H9 (cell line): ENCODE data around the gene RNF26. TPM values are rescaled to one million over a fixed set of nuclear protein-coding genes. Genes with fewer than 3 reads are reported as not detected.

ENCODE experiments used
- DNase-seq: peaks from one replicate; pipeline ENCODE4 v3.0.0-alpha.2; 2017
- H2AFZ ChIP-seq: one replicate; pipeline ENCODE4 v1.6.1; 2013; ENCODE audit warnings: mild to moderate bottlenecking, low read length, control low read depth, moderate library complexity
- H2AK5ac ChIP-seq: 2 replicates; pipeline ENCODE4 v1.6.1; 2013; ENCODE audit warnings: low read length, control low read depth, mixed read lengths; ENCODE audit not compliant: insufficient read length
- H2BK120ac ChIP-seq: one replicate; pipeline ENCODE4 v1.6.1; 2013; ENCODE audit warnings: low read depth, mild to moderate bottlenecking, low read length, control low read depth, inconsistent platforms; ENCODE audit not compliant: poor library complexity, severe bottlenecking
- H2BK12ac ChIP-seq: 2 replicates; pipeline ENCODE4 v1.6.1; 2013; ENCODE audit warnings: low read length, control low read depth, mixed read lengths, low read depth; ENCODE audit not compliant: insufficient read length
- H2BK15ac ChIP-seq: 2 replicates; pipeline ENCODE4 v1.6.1; 2013; ENCODE audit warnings: low read depth, low read length, control low read depth
- H2BK20ac ChIP-seq: one replicate; pipeline ENCODE4 v1.6.1; 2013; ENCODE audit warnings: low read depth, mild to moderate bottlenecking, low read length, control low read depth, inconsistent platforms; ENCODE audit not compliant: poor library complexity, severe bottlenecking
- H2BK5ac ChIP-seq: 2 replicates; pipeline ENCODE4 v1.6.1; 2013; ENCODE audit warnings: low read length, control low read depth, mixed read lengths; ENCODE audit not compliant: insufficient read length
- H3K14ac ChIP-seq: 2 replicates; pipeline ENCODE4 v1.6.1; 2013; ENCODE audit warnings: low read length, control low read depth; ENCODE audit not compliant: insufficient read depth
- H3K18ac ChIP-seq: 2 replicates; pipeline ENCODE4 v1.6.1; 2013; ENCODE audit warnings: low read depth, mild to moderate bottlenecking, mixed read lengths, low read length, control low read depth; ENCODE audit not compliant: insufficient read length
- H3K23ac ChIP-seq: 2 replicates; pipeline ENCODE4 v1.6.1; 2013; ENCODE audit warnings: low read length, control low read depth, mixed read lengths, low read depth; ENCODE audit not compliant: insufficient read length
- H3K23me2 ChIP-seq: 2 replicates; pipeline ENCODE4 v1.6.1; 2013; ENCODE audit warnings: low read depth, mild to moderate bottlenecking, mixed read lengths, low read length, control low read depth; ENCODE audit not compliant: insufficient read length, poor library complexity, severe bottlenecking
- H3K27ac ChIP-seq: 2 replicates; pipeline ENCODE4 v1.5.1; 2013; ENCODE audit warnings: low read length, control low read depth, mixed read lengths, low read depth; ENCODE audit not compliant: insufficient read length
- H3K27me3 ChIP-seq: 2 replicates; pipeline ENCODE4 v1.6.1; 2013; ENCODE audit warnings: low read length, control low read depth, inconsistent platforms; ENCODE audit not compliant: insufficient read depth
- H3K4ac ChIP-seq: 2 replicates; pipeline ENCODE4 v1.6.1; 2013; ENCODE audit warnings: low read depth, mild to moderate bottlenecking, control low read depth, inconsistent platforms, low read length, moderate library complexity
- H3K4me1 ChIP-seq: 2 replicates; pipeline ENCODE4 v1.6.1; 2013; ENCODE audit warnings: low read length, control low read depth, inconsistent platforms; ENCODE audit not compliant: insufficient read depth
- H3K4me2 ChIP-seq: 2 replicates; pipeline ENCODE4 v1.6.1; 2013; ENCODE audit warnings: low read length, control low read depth, mixed read lengths; ENCODE audit not compliant: insufficient read length, insufficient read depth
- H3K56ac ChIP-seq: 2 replicates; pipeline ENCODE4 v1.6.1; 2013; ENCODE audit warnings: low read depth, mild to moderate bottlenecking, mixed read lengths, low read length, control low read depth; ENCODE audit not compliant: insufficient read length
- H3K79me1 ChIP-seq: 2 replicates; pipeline ENCODE4 v1.6.1; 2013; ENCODE audit warnings: low read depth, mild to moderate bottlenecking, moderate library complexity, low read length, control low read depth, inconsistent platforms; ENCODE audit not compliant: insufficient read depth, poor library complexity, severe bottlenecking
- H3K79me2 ChIP-seq: 2 replicates; pipeline ENCODE4 v1.6.1; 2013; ENCODE audit warnings: low read length, control low read depth, inconsistent platforms; ENCODE audit not compliant: insufficient read depth
- H3K9ac ChIP-seq: 2 replicates; pipeline ENCODE4 v1.6.1; 2013; ENCODE audit warnings: low read length, control low read depth, mixed read lengths; ENCODE audit not compliant: insufficient read length; ENCODE audit errors: extremely low read depth
- H3K9me3 ChIP-seq: one replicate; pipeline ENCODE4 v1.6.1; 2013; ENCODE audit warnings: low read depth, low read length, inconsistent platforms; ENCODE audit not compliant: control insufficient read depth
- H3T11ph ChIP-seq: one replicate; pipeline ENCODE4 v1.6.1; 2013; ENCODE audit warnings: mild to moderate bottlenecking, low read length, control low read depth, inconsistent platforms
- H4K20me1 ChIP-seq: one replicate; pipeline ENCODE4 v1.6.1; 2013; ENCODE audit not compliant: control insufficient read depth, insufficient read length, insufficient read depth
- H4K5ac ChIP-seq: 2 replicates; pipeline ENCODE4 v1.6.1; 2013; ENCODE audit warnings: low read depth, mild to moderate bottlenecking, mixed read lengths, low read length, control low read depth; ENCODE audit not compliant: insufficient read length
- H4K8ac ChIP-seq: replicated peaks from 2 replicates; pipeline ENCODE4 v1.6.1; 2013; ENCODE audit warnings: low read length, control low read depth, mixed read lengths, low read depth; ENCODE audit not compliant: insufficient read length
- H4K91ac ChIP-seq: 2 replicates; pipeline ENCODE4 v1.6.1; 2013; ENCODE audit warnings: low read depth, mild to moderate bottlenecking, moderate library complexity, mixed read lengths, low read length, control low read depth; ENCODE audit not compliant: insufficient read length
- H3K27ac Mint-ChIP-seq, 3 experiments: 2 replicates in 2 of 3; 3 replicates in 1 of 3; pipeline ENCODE4 v1.8.0; 2020 to 2021; ENCODE audit warnings: mixed read lengths in 3 of 3, mild to moderate bottlenecking in 1 of 3, moderate library complexity in 1 of 3
- H3K27me3 Mint-ChIP-seq: 2 replicates; pipeline ENCODE4 v1.8.0; 2021; ENCODE audit warnings: low read depth, mild to moderate bottlenecking, moderate library complexity, mixed read lengths
- H3K36me3 Mint-ChIP-seq, 3 experiments: 2 replicates in 2 of 3; 3 replicates in 1 of 3; pipeline ENCODE4 v1.8.0; 2020 to 2021; ENCODE audit warnings: low read depth in 3 of 3, mixed read lengths in 3 of 3; ENCODE audit not compliant: insufficient read depth in 1 of 3
- H3K4me1 Mint-ChIP-seq, 2 experiments: 2 replicates each; pipeline ENCODE4 v1.8.0; 2020; ENCODE audit warnings: mixed read lengths in 2 of 2
- H3K4me3 Mint-ChIP-seq, 2 experiments: 2 replicates in 1 of 2; 3 replicates in 1 of 2; pipeline ENCODE4 v1.8.0; 2020 to 2021; ENCODE audit warnings: mild to moderate bottlenecking in 2 of 2, mixed read lengths in 2 of 2, moderate library complexity in 1 of 2
- H3K9me3 Mint-ChIP-seq, 2 experiments: 2 replicates in 1 of 2; 3 replicates in 1 of 2; pipeline ENCODE4 v1.8.0; 2020; ENCODE audit warnings: mild to moderate bottlenecking in 2 of 2, mixed read lengths in 2 of 2, moderate library complexity in 1 of 2
- CTCF ChIP-seq: fragments of 200-600 bp; sonication (generic); conservative IDR thresholded peaks from 3 replicates; pipeline ENCODE4 v1.8.0; 2021; ENCODE audit warnings: antibody characterized with exemption, mild to moderate bottlenecking
- WGBS: extraction: QIAGEN DNeasy Blood & Tissue Kit; methylation state at CpG from one replicate; pipeline ENCODE4 v1.1.7; 2013; ENCODE audit warnings: missing lambda C conversion rate, low lambda C conversion rate, mixed read lengths; ENCODE audit not compliant: insufficient read length; ENCODE audit errors: extremely low coverage; 5-methylcytosine and 5-hydroxymethylcytosine counted together
- total RNA-seq: library from RNA; stranded (reverse); gene quantifications from 2 replicates; pipeline ENCODE4 v1.2.1, GENCODE V29; 2021

RNF26 gene
- total RNA-seq, 1 experiment from 2014 or later = 57.6 TPM

GRCh38 chr11:119290894-119291497, 43.3 kb upstream of the RNF26 start:
- no peak overlapping the region for H4K91ac ChIP-seq
- no peaks in the 10 kb centered on the region for H3K23me2 ChIP-seq
- H3K18ac ChIP-seq = no peak overlapping the region
- H3K4me1 ChIP-seq = no peaks in the 10 kb centered on the region
- no peak overlapping the region for H3K9ac ChIP-seq
- Mint-ChIP-seq H3K27me3 (no peaks in the 10 kb centered on the region), H3K27ac (no peak overlapping the region), H3K4me1 (no peaks in the 10 kb centered on the region), H3K36me3 (peaks cover 31 to 64% (median 45%) of the 10 kb centered on the region in 3 experiments; a peak in 6 of 7 replicates), H3K9me3 (peaks cover 0 to 4% of the 10 kb centered on the region in 2 experiments; a peak in 2 of 5 replicates), H3K4me3 (no peak overlapping the region)
- no peak overlapping the region for H2BK120ac ChIP-seq
- no peaks in the 10 kb centered on the region for H3K79me1 ChIP-seq
- H3K23ac ChIP-seq = no peak overlapping the region
- H2AFZ ChIP-seq = no peak overlapping the region
- H4K8ac ChIP-seq = no peak overlapping the region
- no peak overlapping the region for H4K5ac ChIP-seq
- no peak overlapping the region for H2BK15ac ChIP-seq
- H3K14ac ChIP-seq = no peak overlapping the region
- WGBS = no CpG with 5 or more reads among the region's 10 CpGs
- H2BK5ac ChIP-seq = no peak overlapping the region
- H3K56ac ChIP-seq = no peak overlapping the region
- no peaks in the 10 kb centered on the region for H3K9me3 ChIP-seq
- H2BK20ac ChIP-seq = no peak overlapping the region
- no peaks in the 10 kb centered on the region for H3K79me2 ChIP-seq
- TF ChIP-seq CTCF = no peak
- no peak overlapping the region for H3K4me2 ChIP-seq
- no peak overlapping the region for H3T11ph ChIP-seq
- H3K27ac ChIP-seq = no peak overlapping the region
- H2BK12ac ChIP-seq = no peak overlapping the region
- H2AK5ac ChIP-seq = no peak overlapping the region
- DNase-seq = no peak
- H4K20me1 ChIP-seq = no peaks in the 10 kb centered on the region
- no peaks in the 10 kb centered on the region for H3K27me3 ChIP-seq
- no peak overlapping the region for H3K4ac ChIP-seq
